SK-N-SH treated with all-trans-retinoic acid at 6 μM for 48 hours (cell line): ENCODE results near the gene PRRG1.

Experiments used
- RARB ChIP-seq: fragments of 250-450 bp; sonication (Bioruptor Pico); IDR thresholded peaks from 2 replicates; pipeline ENCODE4 v1.8.0; 2021; ENCODE audit warnings: mild to moderate bottlenecking, moderate library complexity
- TCF4 ChIP-seq: fragments of 250-450 bp; sonication (Bioruptor Pico); IDR thresholded peaks from 2 replicates; pipeline ENCODE4 v1.8.0; 2021; ENCODE audit warnings: mild to moderate bottlenecking, moderate library complexity, borderline replicate concordance
- TSHZ2 ChIP-seq: fragments of 250-450 bp; sonication (Bioruptor Pico); IDR thresholded peaks from 2 replicates; pipeline ENCODE4 v1.5.0; 2020; ENCODE audit warnings: mild to moderate bottlenecking, moderate library complexity

DNA sequence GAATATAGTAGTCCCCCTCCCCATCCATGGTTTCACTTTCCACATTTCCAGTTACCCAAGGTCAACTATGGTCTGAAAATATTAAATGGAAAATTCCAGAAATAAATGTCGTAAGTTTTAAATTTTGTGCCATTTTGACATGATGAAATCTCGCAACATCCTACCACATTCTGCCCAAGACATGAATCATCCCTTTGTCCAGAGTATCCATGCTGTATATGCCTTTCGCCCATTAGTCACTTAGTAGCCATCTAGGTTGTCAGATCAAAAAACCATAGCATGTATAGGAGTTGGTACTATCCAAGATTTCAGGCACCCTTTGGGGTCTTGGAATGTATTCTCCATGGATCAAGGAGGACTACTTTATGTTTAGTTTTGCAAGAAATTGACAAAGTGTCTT lies 8.3 kb downstream of the PRRG1 start:
- TF ChIP-seq RARB (CRISPR knock-in tag) (no peak), TCF4 (CRISPR knock-in tag) (no peak), TSHZ2 (CRISPR knock-in tag) (no peak)
